Natural killer cell (primary cell): Measurements from ENCODE around the gene CHP2. TPM values are rescaled to one million over a fixed set of nuclear protein-coding genes. Genes with fewer than 3 reads are reported as not detected.
"Not testable (repeated sequence)": the region's sequence is repeated elsewhere in the genome, so short reads cannot be mapped to it uniquely, and the experiment has no call there.

Experiments used
- ATAC-seq, 3 donors: fragments of 150-1000 bp in 2 of 3; fragments of 200-7000 bp in 1 of 3; cut with Tn5 transposase; 1 replicate in 1 of 3; 2 replicates in 2 of 3; pipeline ENCODE4 v1.10.0; 2021; ENCODE audit warnings: mild to moderate bottlenecking in 2 of 3, moderate library complexity in 2 of 3
- DNase-seq, 2 donors: peaks; one replicate each; pipeline versions ENCODE4 v3.0.0 to v3.0.0-alpha.2; 2013 to 2021; ENCODE audit warnings: mixed read lengths in 1 of 2
- H3K27ac ChIP-seq: one replicate; pipeline ENCODE4 v1.5.1; 2013; ENCODE audit warnings: mild to moderate bottlenecking, low read length
- H3K27me3 ChIP-seq: one replicate; pipeline ENCODE4 v1.6.1; 2013; ENCODE audit warnings: low read length; ENCODE audit not compliant: control insufficient read depth, insufficient read depth
- H3K36me3 ChIP-seq: one replicate; pipeline ENCODE4 v1.6.1; 2013; ENCODE audit warnings: low read length; ENCODE audit not compliant: control insufficient read depth, insufficient read depth
- H3K4me1 ChIP-seq: one replicate; pipeline ENCODE4 v1.6.1; 2013; ENCODE audit warnings: low read length; ENCODE audit not compliant: control insufficient read depth, insufficient read depth
- H3K4me3 ChIP-seq: one replicate; pipeline ENCODE4 v1.5.1; 2013; ENCODE audit warnings: low read length
- H3K9me3 ChIP-seq: one replicate; pipeline ENCODE4 v1.6.1; 2013; ENCODE audit warnings: low read length; ENCODE audit not compliant: control insufficient read depth, insufficient read depth
- H3K27ac Mint-ChIP-seq, 2 donors: one replicate each; pipeline ENCODE4 v1.8.0; 2022; ENCODE audit warnings: mild to moderate bottlenecking in 2 of 2, mixed read lengths in 2 of 2, moderate library complexity in 1 of 2
- H3K27me3 Mint-ChIP-seq, 2 donors: one replicate each; pipeline ENCODE4 v1.8.0; 2022; ENCODE audit warnings: low read depth in 2 of 2, mixed read lengths in 2 of 2
- H3K36me3 Mint-ChIP-seq: one replicate; pipeline ENCODE4 v1.8.0; 2022; ENCODE audit warnings: mixed read lengths
- H3K4me1 Mint-ChIP-seq, 2 donors: one replicate each; pipeline ENCODE4 v1.8.0; 2022; ENCODE audit warnings: mixed read lengths in 2 of 2
- H3K4me3 Mint-ChIP-seq: one replicate; pipeline ENCODE4 v1.8.0; 2022; ENCODE audit warnings: mild to moderate bottlenecking, moderate library complexity, mixed read lengths
- H3K9me3 Mint-ChIP-seq, 2 donors: one replicate each; pipeline ENCODE4 v1.8.0; 2022; ENCODE audit warnings: mixed read lengths in 2 of 2
- CTCF ChIP-seq: fragments of 200-600 bp; IDR thresholded peaks from one replicate; pipeline ENCODE4 v1.8.0; 2022; ENCODE audit warnings: antibody characterized with exemption
- WGBS: methylation state at CpG from one replicate; pipeline ENCODE4 v1.1.7; 2013; ENCODE audit warnings: missing lambda C conversion rate; ENCODE audit not compliant: insufficient coverage; 5-methylcytosine and 5-hydroxymethylcytosine counted together
- intact Hi-C: fragments of 100-400 bp; cut with micrococcal nuclease; formaldehyde crosslinking; loops from one replicate; pipeline ENCODE4 v1.14.2; 2022
- total RNA-seq, 4 donors: library from RNA; stranded (reverse); fragments of 120-200 nt in 1 of 4; gene quantifications; one replicate each; pipeline versions ENCODE4 v1.2.3 to v1.2.4, GENCODE V29; 2013 to 2022

The CHP2 gene
- total RNA-seq, 3 donors from 2014 or later (not counting 1 experiment from before 2014, with no cell fraction given) = not detected

GRCh38 chr16:23728112-23728477, 26.7 kb upstream of the CHP2 start:
- 45% methylated on average over 9 of the region's 10 CpGs for WGBS
- intact Hi-C loops = no loop called here
- peaks cover 4% of the 10 kb centered on the region for H3K4me1 ChIP-seq
- DNase-seq = no peak
- Mint-ChIP-seq H3K27ac (peak overlapping the region in 1 of 2 donors; percentile 27), H3K4me3 (no peak overlapping the region), H3K36me3 (peaks cover 4% of the 10 kb centered on the region), H3K27me3 (peaks cover 7 to 22% of the 10 kb centered on the region in 2 donors), H3K9me3 (peaks cover 0 to 2% of the 10 kb centered on the region in 2 donors), H3K4me1 (peaks cover 5% of the 10 kb centered on the region in 2 donors)
- peaks cover 3% of the 10 kb centered on the region for H3K9me3 ChIP-seq
- TF ChIP-seq CTCF = no peak
- no peak overlapping the region for H3K4me3 ChIP-seq
- ATAC-seq = no peak
- no peaks in the 10 kb centered on the region for H3K36me3 ChIP-seq
- no peak overlapping the region for H3K27ac ChIP-seq
- H3K27me3 ChIP-seq = no peaks in the 10 kb centered on the region

- Histone ChIP-seq H3K4me3 (no peak overlapping the region), H3K36me3 (no peaks in the 10 kb centered on the region), H3K4me1 (peaks cover 4% of the 10 kb centered on the region), H3K27me3 (no peaks in the 10 kb centered on the region), H3K9me3 (no peaks in the 10 kb centered on the region), H3K27ac (no peak overlapping the region)
- 87% methylated on average over 12 of the region's 12 CpGs for WGBS
- Mint-ChIP-seq H3K36me3 (no peaks in the 10 kb centered on the region), H3K4me3 (no peak overlapping the region), H3K4me1 (peaks cover 5 to 6% of the 10 kb centered on the region in 2 donors), H3K27me3 (peaks cover 4 to 15% of the 10 kb centered on the region in 2 donors), H3K9me3 (no peaks in the 10 kb centered on the region), H3K27ac (no peak overlapping the region)
- TF ChIP-seq CTCF = no peak
- intact Hi-C loops = no loop called here
- DNase-seq (no peak), ATAC-seq (no peak)
These were observed 25.1 kb upstream of the CHP2 start for GRCh38 chr16:23729503-23730424.

- H3K27me3 ChIP-seq = no peaks in the 10 kb centered on the region
- H3K4me1 ChIP-seq = no peaks in the 10 kb centered on the region
- Mint-ChIP-seq H3K27ac (no peak overlapping the region), H3K4me3 (no peak overlapping the region), H3K36me3 (no peaks in the 10 kb centered on the region), H3K9me3 (no peaks in the 10 kb centered on the region), H3K4me1 (peaks cover 0 to 5% of the 10 kb centered on the region in 2 donors), H3K27me3 (peaks cover 7 to 8% of the 10 kb centered on the region in 2 donors)
- DNase-seq = no peak
- TF ChIP-seq CTCF = no peak
- no peak overlapping the region for H3K4me3 ChIP-seq
- 87% methylated on average over 19 of the region's 19 CpGs for WGBS
- no peak for ATAC-seq
- no peaks in the 10 kb centered on the region for H3K9me3 ChIP-seq
- no peaks in the 10 kb centered on the region for H3K36me3 ChIP-seq
- intact Hi-C loops = loop anchor here (2.0 kb wide), 2 partner anchors 302 to 518 kb away; no protein-coding TSS in a partner anchor
- no peak overlapping the region for H3K27ac ChIP-seq
These were observed 20.5 kb upstream of the CHP2 start for GRCh38 chr16:23734176-23734893.

GRCh38 chr16:23737423-23738028, 17.3 kb upstream of the CHP2 start:
- intact Hi-C loops, H3K36me3 Mint-ChIP-seq, H3K36me3 ChIP-seq, DNase-seq, H3K27me3 ChIP-seq, H3K4me3 ChIP-seq, H3K27ac Mint-ChIP-seq, H3K4me1 ChIP-seq, H3K9me3 ChIP-seq, H3K27ac ChIP-seq, H3K4me3 Mint-ChIP-seq, H3K9me3 Mint-ChIP-seq, H3K4me1 Mint-ChIP-seq, ATAC-seq: not testable (repeated sequence)
- H3K27me3 Mint-ChIP-seq = peaks cover 11 to 15% of the 10 kb centered on the region in 2 donors
- no CpG with 5 or more reads among the region's 1 CpG for WGBS
